DOHH2 (cell line): ENCODE measurements around the gene WBP1.
"Not testable (repeated sequence)": the region's sequence is repeated elsewhere in the genome, so short reads cannot be mapped to it uniquely, and the experiment has no call there.

Experiments
- H3F3A ChIP-seq: fragments of 200-600 bp; sonication (generic), shearing (Covaris generic); 2 replicates; pipeline ENCODE4 v1.6.0; 2016; ENCODE audit warnings: antibody characterized with exemption, mild to moderate bottlenecking; ENCODE audit not compliant: control insufficient read depth, insufficient read depth
- H3K27ac ChIP-seq: fragments of 200-600 bp; sonication (generic); 2 replicates; pipeline ENCODE4 v1.5.1; 2014; ENCODE audit warnings: low read depth, mild to moderate bottlenecking, low read length, moderate library complexity
- H3K27me3 ChIP-seq: fragments of 200-600 bp; sonication (generic); 2 replicates; pipeline ENCODE4 v1.6.1; 2014; ENCODE audit warnings: mild to moderate bottlenecking, low read length, mixed read lengths; ENCODE audit not compliant: control insufficient read depth
- H3K36me3 ChIP-seq: fragments of 200-600 bp; sonication (generic); 2 replicates; pipeline ENCODE4 v1.6.1; 2014; ENCODE audit warnings: mild to moderate bottlenecking, low read length, moderate library complexity, mixed read lengths; ENCODE audit not compliant: control insufficient read depth
- H3K4me1 ChIP-seq: fragments of 200-600 bp; sonication (generic); 2 replicates; pipeline ENCODE4 v1.6.1; 2014; ENCODE audit warnings: mild to moderate bottlenecking, low read length, mixed read lengths; ENCODE audit not compliant: control insufficient read depth
- H3K4me2 ChIP-seq: fragments of 200-600 bp; sonication (generic); 2 replicates; pipeline ENCODE4 v1.6.0; 2014; ENCODE audit warnings: mild to moderate bottlenecking, low read length, moderate library complexity
- H3K4me3 ChIP-seq: fragments of 200-600 bp; sonication (generic); 2 replicates; pipeline ENCODE4 v1.5.1; 2014; ENCODE audit warnings: mild to moderate bottlenecking, low read length, mixed read lengths
- H3K79me2 ChIP-seq: fragments of 200-600 bp; sonication (generic); 2 replicates; pipeline ENCODE4 v1.6.1; 2014; ENCODE audit warnings: mild to moderate bottlenecking, low read length, mixed read lengths; ENCODE audit not compliant: control insufficient read depth
- H3K9me2 ChIP-seq: fragments of 200-600 bp; sonication (generic); replicated peaks from 2 replicates; pipeline ENCODE4 v1.6.1; 2014; ENCODE audit warnings: mild to moderate bottlenecking, low read length, mixed read lengths; ENCODE audit not compliant: control insufficient read depth
- H3K9me3 ChIP-seq: fragments of 200-600 bp; sonication (generic); 2 replicates; pipeline ENCODE4 v1.6.1; 2014; ENCODE audit warnings: antibody characterized with exemption, low read length, mixed read lengths; ENCODE audit not compliant: control insufficient read depth, insufficient read depth
- H4K20me1 ChIP-seq: fragments of 200-600 bp; sonication (generic); 2 replicates; pipeline ENCODE4 v1.6.0; 2014; ENCODE audit warnings: low read depth, mild to moderate bottlenecking, antibody characterized with exemption, low read length, moderate library complexity; ENCODE audit not compliant: control insufficient read depth, insufficient read depth
- EZH2phosphoT487 ChIP-seq: fragments of 200-600 bp; sonication (generic); IDR thresholded peaks from 2 replicates; pipeline ENCODE4 v1.6.1; 2017; ENCODE audit warnings: borderline replicate concordance, mild to moderate bottlenecking, antibody characterized with exemption, low read length, moderate library complexity, mixed read lengths
- TF ChIP-seq, protein P1 (sequence below): fragments of 200-600 bp; sonication (generic); IDR thresholded peaks from one replicate; pipeline ENCODE4 v1.5.1; 2014; ENCODE audit warnings: antibody characterized with exemption, mild to moderate bottlenecking, low read depth, low read length; ENCODE audit not compliant: poor library complexity, severe bottlenecking

Gene WBP1

DNA sequence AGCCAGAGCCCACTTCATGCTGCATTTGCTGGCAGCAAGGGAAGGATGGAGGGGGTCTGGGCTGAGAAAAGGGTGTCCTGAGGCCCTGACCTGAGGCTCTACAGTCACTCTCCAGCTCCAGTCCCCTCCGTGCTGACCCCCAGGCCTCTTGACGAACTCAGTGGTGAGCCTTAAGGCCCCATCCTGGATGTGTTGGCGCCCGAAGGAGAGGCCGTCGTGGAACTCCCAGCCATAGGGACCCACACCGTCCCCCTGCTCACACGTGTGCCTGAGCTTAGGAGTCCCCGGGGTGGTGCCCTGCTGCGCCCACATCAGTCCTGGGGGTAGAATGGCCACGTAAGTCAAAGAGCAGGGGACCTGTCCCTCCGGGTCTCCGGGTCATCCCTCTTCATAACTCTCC, 6.2 kb downstream of the WBP1 start:
- H3F3A ChIP-seq, result 0 out of 2 replicates have a peak, but pooled peaks cover 4% of the 10 kb centered on the region
- H3K27ac ChIP-seq, result peak overlapping the region; percentile 63

GRCh38 chr2:74470742-74471141, 12.5 kb downstream of the WBP1 start:
- not testable (repeated sequence) for H3K4me3 ChIP-seq, H4K20me1 ChIP-seq, H3K27me3 ChIP-seq, H3K9me3 ChIP-seq, H3K4me2 ChIP-seq, H3K27ac ChIP-seq, H3K9me2 ChIP-seq
- H3K36me3 ChIP-seq, result peaks cover 31% of the 10 kb centered on the region
- H3K4me1 ChIP-seq, result peaks cover 21% of the 10 kb centered on the region
- H3F3A ChIP-seq, result peaks cover 11% of the 10 kb centered on the region
- H3K79me2 ChIP-seq, result peaks cover 30% of the 10 kb centered on the region

More for the DNA sequence above, 6.2 kb downstream of the WBP1 start:
- Histone ChIP-seq H3K9me3 (no peaks in the 10 kb centered on the region), H3K79me2 (peaks cover 34% of the 10 kb centered on the region), H3K4me3 (peak overlapping the region; percentile 99), H3K9me2 (no peaks in the 10 kb centered on the region), H4K20me1 (no peaks in the 10 kb centered on the region), H3K36me3 (peaks cover 33% of the 10 kb centered on the region), H3K4me2 (peak overlapping the region; percentile 99), H3K4me1 (peaks cover 14% of the 10 kb centered on the region), H3K27me3 (no peaks in the 10 kb centered on the region)
- TF ChIP-seq, protein P1, sequence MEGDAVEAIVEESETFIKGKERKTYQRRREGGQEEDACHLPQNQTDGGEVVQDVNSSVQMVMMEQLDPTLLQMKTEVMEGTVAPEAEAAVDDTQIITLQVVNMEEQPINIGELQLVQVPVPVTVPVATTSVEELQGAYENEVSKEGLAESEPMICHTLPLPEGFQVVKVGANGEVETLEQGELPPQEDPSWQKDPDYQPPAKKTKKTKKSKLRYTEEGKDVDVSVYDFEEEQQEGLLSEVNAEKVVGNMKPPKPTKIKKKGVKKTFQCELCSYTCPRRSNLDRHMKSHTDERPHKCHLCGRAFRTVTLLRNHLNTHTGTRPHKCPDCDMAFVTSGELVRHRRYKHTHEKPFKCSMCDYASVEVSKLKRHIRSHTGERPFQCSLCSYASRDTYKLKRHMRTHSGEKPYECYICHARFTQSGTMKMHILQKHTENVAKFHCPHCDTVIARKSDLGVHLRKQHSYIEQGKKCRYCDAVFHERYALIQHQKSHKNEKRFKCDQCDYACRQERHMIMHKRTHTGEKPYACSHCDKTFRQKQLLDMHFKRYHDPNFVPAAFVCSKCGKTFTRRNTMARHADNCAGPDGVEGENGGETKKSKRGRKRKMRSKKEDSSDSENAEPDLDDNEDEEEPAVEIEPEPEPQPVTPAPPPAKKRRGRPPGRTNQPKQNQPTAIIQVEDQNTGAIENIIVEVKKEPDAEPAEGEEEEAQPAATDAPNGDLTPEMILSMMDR, result no peak
- no peak for TF ChIP-seq EZH2phosphoT487

GRCh38 chr2:74471332-74472065, 13.3 kb downstream of the WBP1 start:
- peaks cover 16% of the 10 kb centered on the region for H3K4me1 ChIP-seq
- peak overlapping the region; percentile 97 for H3K4me3 ChIP-seq
- peaks cover 31% of the 10 kb centered on the region for H3K36me3 ChIP-seq
- TF ChIP-seq, protein P1, result no peak
- no peak for TF ChIP-seq EZH2phosphoT487
- peak overlapping the region; percentile 79 for H3K4me2 ChIP-seq
- H3K79me2 ChIP-seq, result peaks cover 23% of the 10 kb centered on the region
- H4K20me1 ChIP-seq, result no peaks in the 10 kb centered on the region
- H3K27ac ChIP-seq, result peak overlapping the region; percentile 83
- H3K27me3 ChIP-seq, result no peaks in the 10 kb centered on the region
- no peaks in the 10 kb centered on the region for H3K9me3 ChIP-seq
- H3K9me2 ChIP-seq, result no peaks in the 10 kb centered on the region
- H3F3A ChIP-seq, result peaks cover 11% of the 10 kb centered on the region
